Mucosa of rectum (tissue), 2 donors: Measurements from ENCODE around the gene BACH2.

Experiments
- H3K27ac ChIP-seq, 2 donors: one replicate each; pipeline ENCODE4 v1.7.0; 2013; ENCODE audit warnings: inconsistent platforms in 2 of 2, low read depth in 2 of 2, low read length in 2 of 2
- H3K27me3 ChIP-seq, 2 donors: one replicate each; pipeline ENCODE4 v1.7.0; 2013; ENCODE audit warnings: low read length in 2 of 2; ENCODE audit not compliant: control insufficient read depth in 2 of 2, insufficient read depth in 2 of 2
- H3K36me3 ChIP-seq, 2 donors: one replicate each; pipeline ENCODE4 v1.7.0; 2013; ENCODE audit warnings: low read length in 2 of 2; ENCODE audit not compliant: control insufficient read depth in 2 of 2, insufficient read depth in 2 of 2
- H3K4me1 ChIP-seq, 2 donors: one replicate each; pipeline ENCODE4 v1.7.0; 2013; ENCODE audit warnings: low read length in 2 of 2, mild to moderate bottlenecking in 1 of 2; ENCODE audit not compliant: control insufficient read depth in 2 of 2, insufficient read depth in 2 of 2
- H3K4me3 ChIP-seq, 2 donors: one replicate each; pipeline ENCODE4 v1.7.0; 2013; ENCODE audit warnings: low read length in 2 of 2
- H3K9ac ChIP-seq, 2 donors: one replicate each; pipeline ENCODE4 v1.7.0; 2013; ENCODE audit warnings: low read length in 2 of 2, low read depth in 1 of 2, mild to moderate bottlenecking in 1 of 2
- H3K9me3 ChIP-seq, 2 donors: one replicate each; pipeline ENCODE4 v1.7.0; 2013; ENCODE audit warnings: low read length in 2 of 2; ENCODE audit not compliant: control insufficient read depth in 2 of 2
- donor health status: healthy.
- donor health status: Normal muscosa, but diverticular disease.

Gene BACH2

DNA sequence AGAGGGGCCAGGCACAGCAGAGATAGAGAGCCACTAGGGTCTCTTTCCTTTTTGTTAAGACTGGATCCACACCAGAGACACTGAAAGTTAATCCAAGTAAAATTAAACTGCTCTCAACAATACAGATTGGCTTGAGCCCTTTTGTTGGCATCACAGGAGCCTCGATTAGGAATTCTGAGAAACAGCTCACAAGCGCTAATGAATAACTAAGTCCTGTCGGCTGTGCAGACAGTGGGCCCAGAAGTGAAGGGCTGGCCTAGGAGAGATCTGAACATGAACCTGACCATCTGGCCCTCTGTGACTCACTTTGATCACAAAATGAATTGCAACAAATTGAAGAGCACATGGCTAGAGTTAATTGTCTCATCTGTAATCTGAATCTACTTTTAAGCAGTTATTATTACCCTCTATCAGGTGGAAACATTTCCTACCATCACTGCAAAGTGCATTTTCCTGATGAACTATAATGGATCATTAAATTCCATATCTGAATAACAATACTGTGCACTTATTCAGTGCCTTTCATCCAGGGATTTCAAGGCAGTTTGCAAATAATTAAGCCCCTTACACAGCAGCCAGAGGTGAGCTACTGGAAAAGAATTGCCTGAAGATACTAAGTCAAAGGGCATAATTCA is 3.2 kb downstream of the BACH2 start:
- Histone ChIP-seq H3K4me3 (no peak overlapping the region), H3K36me3 (no peaks in the 10 kb centered on the region), H3K27me3 (peaks cover 11 to 40% of the 10 kb centered on the region in 2 donors), H3K4me1 (peaks cover 4 to 9% of the 10 kb centered on the region in 2 donors), H3K9ac (no peak overlapping the region), H3K9me3 (no peaks in the 10 kb centered on the region), H3K27ac (no peak overlapping the region)

DNA sequence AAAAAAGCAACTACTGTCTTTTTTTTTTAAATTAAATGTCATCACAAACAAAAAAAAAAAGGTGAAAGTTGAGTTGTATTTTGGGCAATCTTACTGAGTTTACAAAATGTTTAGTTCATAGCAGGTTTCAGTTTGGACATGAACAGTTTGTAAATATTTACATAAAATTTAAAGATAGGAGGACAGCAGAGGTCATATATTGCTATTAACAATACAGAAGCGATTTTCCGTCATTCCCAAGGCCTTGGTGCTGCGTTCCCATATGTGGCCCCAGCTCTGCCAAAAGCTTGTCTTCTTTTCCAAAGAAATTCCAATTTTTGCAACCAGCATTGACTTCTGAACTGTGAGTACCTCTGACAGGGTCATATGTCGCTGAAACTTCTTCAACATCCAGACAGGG is 5.1 kb downstream of the BACH2 start:
- H3K4me1 ChIP-seq = peaks cover 4 to 7% of the 10 kb centered on the region in 2 donors
- peaks cover 9 to 32% of the 10 kb centered on the region in 2 donors for H3K27me3 ChIP-seq
- no peak overlapping the region for H3K27ac ChIP-seq
- H3K36me3 ChIP-seq = no peaks in the 10 kb centered on the region
- H3K9ac ChIP-seq = no peak overlapping the region
- H3K9me3 ChIP-seq = no peaks in the 10 kb centered on the region
- no peak overlapping the region for H3K4me3 ChIP-seq

GRCh38 chr6:90290811-90291420 is 5.7 kb downstream of the BACH2 start:
- H3K9me3 ChIP-seq = no peaks in the 10 kb centered on the region
- no peak overlapping the region for H3K27ac ChIP-seq
- H3K4me1 ChIP-seq = peaks cover 4 to 7% of the 10 kb centered on the region in 2 donors
- H3K9ac ChIP-seq = no peak overlapping the region
- no peak overlapping the region for H3K4me3 ChIP-seq
- no peaks in the 10 kb centered on the region for H3K36me3 ChIP-seq
- peaks cover 9 to 32% of the 10 kb centered on the region in 2 donors for H3K27me3 ChIP-seq

DNA sequence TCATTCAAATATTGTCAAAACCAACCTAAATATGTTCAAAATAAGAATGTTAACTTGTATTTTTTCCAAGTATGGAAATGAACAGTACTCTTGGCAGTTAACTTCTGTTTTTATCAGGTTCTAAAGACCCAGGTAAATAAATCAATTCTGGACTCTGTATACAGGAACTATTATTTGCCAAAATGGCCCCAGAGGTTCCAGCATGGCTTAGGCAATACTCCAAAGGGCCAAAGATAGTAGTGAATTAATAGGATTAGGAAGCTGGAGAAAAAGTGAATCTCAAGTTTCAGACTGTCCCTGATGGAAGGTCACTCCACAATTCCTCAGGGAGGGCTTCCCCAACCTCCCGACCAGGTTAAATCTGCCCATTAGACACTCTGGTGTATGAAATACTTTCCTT is 6.7 kb downstream of the BACH2 start:
- Histone ChIP-seq H3K27me3 (peaks cover 6 to 23% of the 10 kb centered on the region in 2 donors), H3K4me1 (peaks cover 0 to 5% of the 10 kb centered on the region in 2 donors), H3K9ac (no peak overlapping the region), H3K9me3 (no peaks in the 10 kb centered on the region), H3K36me3 (no peaks in the 10 kb centered on the region), H3K27ac (no peak overlapping the region), H3K4me3 (no peak overlapping the region)

DNA sequence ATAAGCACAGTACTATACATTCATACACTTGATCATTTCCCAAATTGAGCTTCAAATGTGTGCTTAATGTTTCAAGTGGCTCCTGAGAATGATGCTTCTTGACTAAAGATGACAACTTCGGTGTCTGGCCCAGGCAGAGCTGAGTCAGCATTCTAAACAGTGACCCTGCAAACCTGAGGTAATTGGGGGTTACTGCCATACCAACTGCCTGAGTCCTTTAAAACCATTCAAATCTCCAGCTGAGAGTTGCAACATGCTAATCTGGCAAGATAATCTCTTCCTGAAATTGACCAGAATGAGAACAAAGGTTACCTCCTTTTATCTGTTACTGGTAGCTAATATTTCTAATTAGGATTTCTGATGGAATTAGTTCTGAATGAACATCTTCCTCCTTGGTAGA is 8.2 kb downstream of the BACH2 start:
- Histone ChIP-seq H3K27me3 (peaks cover 4 to 8% of the 10 kb centered on the region in 2 donors), H3K9ac (no peak overlapping the region), H3K36me3 (no peaks in the 10 kb centered on the region), H3K9me3 (no peaks in the 10 kb centered on the region), H3K27ac (no peak overlapping the region), H3K4me3 (no peak overlapping the region), H3K4me1 (peaks cover 3 to 14% of the 10 kb centered on the region in 2 donors)

DNA sequence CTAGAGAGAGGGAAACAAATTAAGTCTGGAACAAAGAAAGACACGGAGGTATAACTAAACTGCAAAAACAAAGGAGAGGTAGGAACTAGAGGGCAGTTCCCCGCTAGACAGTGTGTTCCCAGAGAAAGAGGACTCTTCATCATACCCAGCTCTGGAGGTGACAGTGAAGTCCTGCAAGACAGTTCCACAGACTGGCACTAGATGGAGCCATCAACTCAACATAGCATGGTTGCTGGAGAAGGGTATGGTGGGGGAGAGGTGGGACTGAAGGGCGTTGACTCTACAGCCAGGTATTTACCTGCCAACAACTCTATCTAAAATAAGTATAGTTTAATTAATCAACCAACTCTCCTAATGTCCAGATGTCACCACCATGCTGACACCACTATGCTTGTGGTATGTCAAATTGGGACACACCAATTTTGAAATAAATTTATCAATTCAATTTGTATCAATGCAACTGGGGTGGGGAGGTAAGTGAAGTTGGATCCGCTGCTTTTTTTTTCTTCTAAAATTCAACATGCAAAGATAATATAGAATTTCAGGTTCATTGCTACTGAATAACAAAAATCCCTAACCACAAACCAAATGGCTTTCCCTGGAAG is 9.7 kb downstream of the BACH2 start:
- Histone ChIP-seq H3K27me3 (peaks cover 0 to 3% of the 10 kb centered on the region in 2 donors), H3K9ac (no peak overlapping the region), H3K4me1 (peaks cover 3 to 14% of the 10 kb centered on the region in 2 donors), H3K9me3 (no peaks in the 10 kb centered on the region), H3K27ac (no peak overlapping the region), H3K4me3 (no peak overlapping the region), H3K36me3 (no peaks in the 10 kb centered on the region)

DNA sequence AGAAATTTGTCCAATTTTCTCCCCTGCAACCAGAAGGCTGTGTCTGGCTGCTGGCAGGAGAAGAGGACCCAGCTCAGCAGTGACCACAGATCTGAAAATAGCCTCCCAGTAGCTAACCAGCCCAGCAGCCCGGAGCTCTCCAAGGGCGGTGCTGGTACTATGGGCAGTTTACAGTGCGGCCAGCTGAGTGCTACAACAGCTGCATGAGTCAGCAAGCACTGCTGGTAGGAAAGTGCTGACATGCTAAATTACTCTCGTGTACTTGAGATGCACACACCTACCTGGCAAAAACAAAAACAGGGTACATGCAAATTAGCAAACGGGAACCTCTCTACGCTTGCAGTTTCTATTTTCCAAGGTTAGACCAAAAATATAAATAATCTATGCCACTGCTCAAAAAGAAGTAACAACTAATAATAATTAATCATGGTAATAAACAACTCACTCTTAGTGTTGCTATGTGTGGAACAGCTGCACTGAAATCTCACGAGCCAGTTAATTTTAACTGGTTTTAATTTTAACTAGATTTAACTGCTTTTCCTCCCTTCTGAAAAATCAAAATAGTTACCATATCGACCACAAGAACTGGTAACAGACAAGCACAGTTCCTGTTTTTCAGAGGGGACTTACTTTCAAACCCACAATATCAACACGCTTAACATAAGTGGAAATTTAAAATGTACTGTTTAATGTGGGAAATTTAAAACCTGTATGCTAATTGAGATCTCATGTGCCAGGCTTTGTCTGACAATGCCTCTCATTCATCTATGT is 10.8 kb downstream of the BACH2 start:
- no peaks in the 10 kb centered on the region for H3K9me3 ChIP-seq
- H3K36me3 ChIP-seq = no peaks in the 10 kb centered on the region
- peak overlapping the region in 1 of 2 donors; percentile 48 for H3K4me3 ChIP-seq
- peaks cover 3 to 14% of the 10 kb centered on the region in 2 donors for H3K4me1 ChIP-seq
- H3K27ac ChIP-seq = peak overlapping the region in 1 of 2 donors; percentile 56
- H3K9ac ChIP-seq = no peak overlapping the region
- no peaks in the 10 kb centered on the region for H3K27me3 ChIP-seq

DNA sequence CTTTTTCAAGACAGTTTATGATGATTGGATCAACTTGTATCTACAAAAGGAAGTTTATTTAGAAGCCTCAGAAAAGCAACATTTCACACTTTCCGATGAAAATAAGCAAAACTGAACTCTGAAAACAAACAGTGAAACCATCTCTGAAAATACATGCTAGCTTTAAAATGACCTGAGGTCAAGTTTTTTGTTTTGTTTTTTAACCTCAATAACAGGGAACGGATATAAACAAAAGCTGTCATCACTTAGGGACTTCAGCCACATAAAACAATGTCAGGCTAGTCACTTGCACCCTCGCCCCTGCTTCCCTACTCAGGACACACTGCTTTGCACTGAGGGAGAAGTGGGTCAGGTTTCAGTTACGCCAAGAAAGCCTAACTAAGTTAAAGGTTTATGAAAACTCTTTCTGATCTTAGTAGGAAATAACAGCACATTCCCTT is 11.6 kb downstream of the BACH2 start:
- Histone ChIP-seq H3K9ac (peak overlapping the region in 1 of 2 donors; percentile 24), H3K36me3 (no peaks in the 10 kb centered on the region), H3K27ac (peak overlapping the region; percentile 37 to 56), H3K9me3 (no peaks in the 10 kb centered on the region), H3K4me3 (peak overlapping the region in 1 of 2 donors; percentile 48), H3K27me3 (no peaks in the 10 kb centered on the region), H3K4me1 (peaks cover 3 to 14% of the 10 kb centered on the region in 2 donors)

GRCh38 chr6:90284236-90285041 is 12.2 kb downstream of the BACH2 start:
- Histone ChIP-seq H3K27ac (peak overlapping the region; percentile 48 to 56), H3K9me3 (no peaks in the 10 kb centered on the region), H3K4me1 (peaks cover 3 to 14% of the 10 kb centered on the region in 2 donors), H3K4me3 (peak overlapping the region in 1 of 2 donors; percentile 48), H3K27me3 (no peaks in the 10 kb centered on the region), H3K9ac (peak overlapping the region in 1 of 2 donors; percentile 24), H3K36me3 (no peaks in the 10 kb centered on the region)
